ENCODE data around the gene TMX4.
"Not testable (repeated sequence)": the region's sequence is repeated elsewhere in the genome, so short reads cannot be mapped to it uniquely, and the experiment has no call there.

TMX4 gene

DNA sequence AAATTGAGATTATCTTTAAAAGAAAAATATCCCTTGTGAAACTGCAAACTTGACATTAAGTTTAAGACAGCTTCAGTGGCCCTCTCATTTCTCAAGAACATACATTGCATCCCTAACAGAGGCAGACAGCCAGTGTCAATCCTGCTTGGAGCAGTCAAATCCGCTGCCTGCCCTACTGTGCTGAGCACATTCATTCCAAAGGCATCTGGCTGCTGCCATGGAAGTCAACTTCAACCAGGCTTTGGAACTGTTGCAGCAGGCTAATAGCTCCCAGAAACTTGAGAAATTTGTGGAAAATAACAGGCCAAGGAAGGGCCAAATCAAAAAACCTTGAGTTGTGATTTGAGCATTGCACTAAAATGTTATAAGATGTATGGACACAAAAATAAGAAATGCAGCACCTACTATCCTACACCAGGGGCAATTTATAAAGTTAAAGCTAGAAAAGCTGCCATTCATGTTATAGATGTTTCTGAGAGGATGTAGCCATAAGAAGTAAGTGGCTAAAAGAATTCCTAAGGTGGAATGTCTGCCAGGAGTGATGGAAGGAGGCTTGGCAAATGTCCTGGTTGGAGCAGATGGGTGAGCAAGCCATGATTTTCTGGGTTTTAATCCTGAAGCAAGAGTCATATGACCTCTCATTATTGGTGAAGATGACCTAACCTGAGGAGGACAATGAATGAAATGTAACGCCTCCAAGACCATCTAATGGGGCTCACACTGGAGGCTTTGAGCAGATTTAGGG, 47.9 kb downstream of the TMX4 start:
- TF ChIP-seq GATA1 (IDR thresholded peaks at IDR 0.05; ENCODE audit: low read depth, low read length) (no peak), POLR2A (IDR thresholded peaks at IDR 0.05; ENCODE audit: low read length) (no peak)
- no peak for DNase-seq

DNA sequence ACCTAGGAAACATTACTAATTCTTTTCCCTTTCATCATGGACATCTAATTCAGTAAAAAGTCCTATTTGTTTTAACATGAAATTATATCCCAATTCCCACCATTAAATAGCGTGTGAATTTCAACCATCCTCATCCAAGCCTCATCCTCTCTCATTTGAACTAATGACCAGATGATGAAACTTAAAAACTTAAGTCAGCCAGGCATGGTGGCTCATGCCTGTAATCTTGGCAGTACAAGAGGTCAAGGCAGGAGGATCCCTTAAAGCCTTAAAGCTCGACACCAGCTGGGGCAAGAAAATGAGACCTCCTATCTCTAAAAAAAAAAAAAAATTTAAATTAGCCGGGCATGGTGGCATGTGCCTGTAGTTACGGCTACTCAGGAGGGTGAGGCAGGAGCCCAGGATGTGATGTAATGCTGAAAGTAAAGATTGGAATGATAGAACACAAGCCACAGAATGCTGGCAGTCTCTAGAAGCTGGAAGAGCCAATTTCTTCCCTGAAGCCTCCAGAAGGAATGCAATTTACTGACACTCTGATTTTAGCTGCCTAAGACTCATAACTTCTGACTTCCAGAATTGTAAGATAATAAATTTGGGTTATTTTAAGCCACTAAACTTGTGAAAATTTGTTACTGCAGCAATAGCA, 52.2 kb downstream of the TMX4 start:
- TF ChIP-seq POLR2A (IDR thresholded peaks at IDR 0.05; ENCODE audit: low read length) (no peak), GATA1 (IDR thresholded peaks at IDR 0.05; ENCODE audit: low read depth, low read length) (no peak)
- no peak for DNase-seq

DNA sequence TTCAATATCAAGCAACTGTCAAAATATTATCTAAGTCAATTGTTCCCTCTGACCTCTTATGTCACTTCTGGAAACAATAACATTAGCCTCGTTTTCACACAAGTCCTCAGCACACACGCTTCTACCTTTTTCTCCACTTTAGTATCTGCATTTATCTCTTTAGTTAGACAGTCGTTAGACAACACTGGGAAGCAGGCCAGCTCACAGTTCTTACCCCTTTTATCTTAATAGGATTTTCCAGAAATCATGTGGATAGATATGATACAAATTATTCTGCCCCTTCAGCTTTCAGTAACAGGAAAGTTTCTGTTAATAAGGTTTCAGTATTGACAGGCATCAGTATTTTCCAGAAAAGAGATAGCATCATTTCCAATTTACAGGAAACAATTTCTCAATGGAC, 53.4 kb downstream of the TMX4 start:
- DNase-seq: no peak
- TF ChIP-seq POLR2A (IDR thresholded peaks at IDR 0.05; ENCODE audit: low read length) (no peak), GATA1 (IDR thresholded peaks at IDR 0.05; ENCODE audit: low read depth, low read length) (no peak)

DNA sequence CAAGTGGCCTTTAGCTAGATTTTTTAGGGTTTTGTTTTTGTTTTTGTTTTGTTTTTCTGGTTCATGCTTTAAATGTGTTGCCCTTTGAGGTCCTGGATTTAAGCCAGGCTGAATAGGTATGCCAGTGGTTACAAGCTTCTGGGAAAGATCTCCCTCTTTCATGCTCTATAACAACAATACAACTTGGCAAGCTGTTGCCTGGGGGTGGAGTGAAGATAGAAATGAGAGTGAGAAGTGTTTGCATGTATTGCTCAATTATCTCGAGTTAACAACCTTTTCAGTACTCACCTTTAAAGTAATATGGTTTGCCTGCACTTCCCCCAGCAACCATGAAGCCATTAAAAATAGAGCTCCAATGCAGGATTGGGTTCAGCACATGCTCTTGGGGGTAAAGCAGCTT, 60.1 kb downstream of the TMX4 start:
- no peak for TF ChIP-seq POLR2A (IDR thresholded peaks at IDR 0.05; ENCODE audit: low read length)
- no peak for TF ChIP-seq GATA1 (IDR thresholded peaks at IDR 0.05; ENCODE audit: low read depth, low read length)
- no peak for DNase-seq

DNA sequence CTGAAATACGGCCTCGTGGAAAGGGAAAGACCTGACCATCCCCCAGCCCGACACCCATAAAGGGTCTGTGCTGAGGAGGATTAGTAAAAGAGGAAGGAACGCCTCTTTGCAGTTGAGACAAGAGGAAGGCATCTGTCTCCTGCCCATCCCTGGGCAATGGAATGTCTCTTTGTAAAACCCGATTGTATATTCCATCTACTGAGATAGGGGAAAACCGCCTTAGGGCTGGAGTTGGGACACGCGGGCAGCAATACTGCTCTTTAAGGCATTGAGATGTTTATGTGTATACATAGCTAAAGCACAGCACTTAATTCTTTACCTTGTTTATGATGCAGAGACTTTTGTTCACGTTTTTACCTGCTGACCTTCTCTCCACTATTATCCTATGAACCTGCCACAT, 63.0 kb downstream of the TMX4 start:
- DNase-seq: not testable (repeated sequence)

DNA sequence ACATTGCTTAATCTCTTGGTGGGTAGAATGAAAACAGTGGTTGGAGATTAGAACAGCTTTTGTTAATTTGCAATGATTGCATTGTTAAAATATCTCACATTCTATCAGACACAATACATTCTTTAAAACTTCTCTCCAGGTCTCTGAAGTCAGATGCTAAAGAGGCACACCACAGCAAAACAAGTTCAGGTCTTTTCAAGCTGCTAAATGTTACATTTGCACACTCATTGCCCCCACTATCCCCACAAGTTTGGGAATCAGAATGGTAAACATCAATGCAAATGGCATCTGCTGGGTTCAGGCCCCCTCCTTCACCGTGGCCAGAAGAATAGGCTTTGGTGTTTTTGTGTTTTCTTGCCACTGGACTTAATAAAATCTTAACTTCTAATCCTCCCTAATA, 69.2 kb downstream of the TMX4 start:
- DNase-seq: no peak
- TF ChIP-seq GATA1 (IDR thresholded peaks at IDR 0.05; ENCODE audit: low read depth, low read length) (no peak), POLR2A (IDR thresholded peaks at IDR 0.05; ENCODE audit: low read length) (no peak)

DNA sequence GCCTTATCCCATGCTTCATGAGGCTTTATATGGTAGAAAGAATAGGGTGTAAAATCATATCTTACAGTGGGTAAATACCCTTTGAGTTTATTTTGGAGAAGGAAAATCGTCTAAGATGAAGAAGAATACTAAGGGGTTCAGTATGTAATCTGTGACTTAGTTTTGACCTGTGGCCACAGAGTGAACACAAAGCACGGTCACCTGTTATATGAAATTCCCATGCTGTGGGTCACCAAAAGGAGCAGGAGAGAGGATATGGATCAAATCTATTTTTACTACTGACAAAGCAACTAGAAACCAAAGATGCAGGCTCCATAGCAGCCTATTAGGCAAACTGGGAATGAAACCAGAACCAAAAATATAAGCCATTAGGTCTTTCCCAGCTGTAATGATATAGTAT, 75.7 kb downstream of the TMX4 start:
- DNase-seq: no peak
- TF ChIP-seq GATA1 (IDR thresholded peaks at IDR 0.05; ENCODE audit: low read depth, low read length): no peak
- TF ChIP-seq POLR2A (IDR thresholded peaks at IDR 0.05; ENCODE audit: low read length): no peak

DNA sequence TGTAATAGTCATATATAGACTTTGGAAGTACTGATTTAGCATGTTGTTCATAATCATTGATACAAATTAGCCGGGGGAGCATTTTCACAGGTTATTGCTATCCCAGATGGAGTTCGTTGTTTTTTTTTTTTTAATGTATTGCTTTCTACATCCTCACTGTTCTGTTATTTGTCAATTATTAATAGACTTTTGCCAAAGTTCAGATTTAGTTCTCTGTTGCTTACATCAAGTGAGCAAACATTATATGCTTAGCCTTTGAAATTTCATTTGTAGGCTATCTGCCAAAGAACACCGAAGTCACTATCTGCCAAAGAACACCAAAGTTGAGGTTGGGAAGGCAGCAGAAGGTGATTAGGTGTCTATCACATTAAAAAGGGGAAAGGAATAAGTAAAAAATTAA, 79.2 kb downstream of the TMX4 start, which contains the start of gene HAO1:
Gene HAO1 (minus strand): TSS at position 118 of the 400 bp plus-strand sequence. CDS start 36 bp downstream, at position 82.
- TF ChIP-seq POLR2A (IDR thresholded peaks at IDR 0.05; ENCODE audit: low read length): no peak
- no peak for TF ChIP-seq GATA1 (IDR thresholded peaks at IDR 0.05; ENCODE audit: low read depth, low read length)
- no peak for DNase-seq

DNA sequence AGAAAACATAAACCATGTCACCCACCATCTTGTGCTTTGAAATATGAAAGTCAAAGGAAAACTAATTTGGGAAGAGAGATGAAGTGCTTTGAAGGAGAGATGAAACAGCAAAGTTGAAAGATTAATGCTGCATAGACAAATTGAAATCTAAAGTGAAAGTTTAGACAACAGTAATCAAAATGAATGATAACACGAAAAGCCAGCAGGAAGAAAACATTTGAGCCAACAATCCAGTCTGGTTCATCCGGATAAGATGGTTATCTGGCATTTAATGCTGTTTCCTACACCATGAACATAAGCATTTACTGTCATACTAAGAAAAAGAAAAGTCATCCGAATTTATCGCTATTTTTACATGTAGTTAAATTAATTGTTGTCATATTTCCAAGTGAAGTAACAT, 79.9 kb downstream of the TMX4 start:
- TF ChIP-seq POLR2A (IDR thresholded peaks at IDR 0.05; ENCODE audit: low read length) (no peak), GATA1 (IDR thresholded peaks at IDR 0.05; ENCODE audit: low read depth, low read length) (no peak)
- DNase-seq: no peak

DNA sequence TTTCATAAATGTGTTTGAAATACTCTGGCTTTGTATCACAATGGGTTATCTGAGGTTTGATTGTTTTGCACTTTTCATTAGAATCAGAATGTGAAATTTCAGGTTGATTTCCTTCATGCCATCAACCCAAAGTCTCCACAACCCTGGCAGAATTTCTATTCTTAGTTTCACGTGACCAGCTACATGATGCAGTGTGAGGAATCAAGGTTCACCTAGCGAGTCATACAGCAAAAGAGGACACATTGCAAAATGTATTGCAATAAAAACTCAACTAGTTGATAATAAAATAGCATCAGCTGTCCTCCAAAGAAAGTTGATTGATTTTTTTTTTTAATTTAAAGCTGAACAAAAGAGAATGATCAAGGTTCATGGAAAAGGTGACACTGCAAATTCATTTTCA, 81.5 kb downstream of the TMX4 start:
- TF ChIP-seq POLR2A (IDR thresholded peaks at IDR 0.05; ENCODE audit: low read length) (no peak), GATA1 (IDR thresholded peaks at IDR 0.05; ENCODE audit: low read depth, low read length) (no peak)
- DNase-seq: no peak

DNA sequence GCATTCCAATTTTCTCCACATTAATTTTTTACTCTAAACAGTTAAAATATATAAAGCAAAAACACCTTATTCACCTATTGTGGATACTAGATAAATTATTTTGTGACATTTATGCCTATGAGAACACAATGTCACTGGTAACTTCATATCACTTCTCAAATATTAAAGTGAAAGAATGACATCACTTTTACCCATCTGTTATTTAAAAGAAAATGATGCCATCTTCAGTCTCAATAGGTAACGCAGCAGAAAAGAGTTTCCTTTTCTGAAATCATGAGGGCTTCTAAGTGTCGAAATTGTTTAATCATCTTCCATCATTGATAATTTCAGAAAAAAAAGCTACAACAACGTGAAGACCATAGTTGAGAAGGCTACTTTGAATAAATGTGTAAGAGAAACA, 82.2 kb downstream of the TMX4 start:
- TF ChIP-seq POLR2A (IDR thresholded peaks at IDR 0.05; ENCODE audit: low read length) (no peak), GATA1 (IDR thresholded peaks at IDR 0.05; ENCODE audit: low read depth, low read length) (no peak)
- no peak for DNase-seq

DNA sequence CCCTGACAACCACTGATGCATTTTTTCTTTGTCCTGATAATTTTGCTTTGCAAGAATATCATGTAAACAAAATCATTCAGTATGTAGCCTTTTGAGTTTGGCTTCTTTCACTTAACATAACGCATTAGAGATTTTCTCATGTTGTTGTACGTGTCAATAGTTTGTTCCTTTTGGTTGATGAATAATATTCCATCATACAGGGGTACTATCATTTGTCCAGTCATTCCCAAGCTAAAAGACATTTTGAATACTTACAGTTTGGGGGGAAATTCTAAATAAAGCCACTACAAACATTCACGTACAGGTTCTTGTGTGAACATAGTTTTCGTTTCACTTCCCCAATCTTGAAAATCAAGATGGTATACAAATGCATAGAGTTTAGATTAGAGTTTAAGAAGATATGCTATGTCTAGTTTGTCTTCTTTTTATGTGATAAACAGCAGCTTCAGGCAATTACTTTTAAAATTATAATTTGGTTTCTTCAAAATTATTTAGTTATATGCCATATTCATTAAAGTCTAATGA, 84.5 kb downstream of the TMX4 start:
- no peak for DNase-seq
- TF ChIP-seq POLR2A (IDR thresholded peaks at IDR 0.05; ENCODE audit: low read length) (no peak), GATA1 (IDR thresholded peaks at IDR 0.05; ENCODE audit: low read depth, low read length) (no peak)

DNA sequence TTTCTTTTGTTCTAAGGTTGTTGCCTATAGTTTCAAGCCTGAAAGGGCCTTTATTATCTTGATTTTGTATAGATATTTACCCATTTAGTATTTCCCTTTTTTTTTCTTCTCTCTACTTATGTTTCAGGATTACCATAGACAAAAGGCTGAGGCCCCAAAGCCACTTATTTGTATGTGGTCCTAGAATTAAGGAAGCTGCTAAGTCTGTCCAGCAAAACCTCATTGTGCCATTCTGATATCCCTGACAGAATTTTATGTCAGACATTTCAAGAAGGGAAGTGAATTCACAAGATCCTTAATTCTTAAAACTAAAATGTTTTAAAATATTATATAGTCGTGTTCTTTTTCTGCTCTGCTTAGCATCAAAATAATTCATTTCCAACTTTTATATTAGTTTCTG, 86.2 kb downstream of the TMX4 start:
- TF ChIP-seq GATA1 (IDR thresholded peaks at IDR 0.05; ENCODE audit: low read depth, low read length) (no peak), POLR2A (IDR thresholded peaks at IDR 0.05; ENCODE audit: low read length) (no peak)
- DNase-seq: no peak

DNA sequence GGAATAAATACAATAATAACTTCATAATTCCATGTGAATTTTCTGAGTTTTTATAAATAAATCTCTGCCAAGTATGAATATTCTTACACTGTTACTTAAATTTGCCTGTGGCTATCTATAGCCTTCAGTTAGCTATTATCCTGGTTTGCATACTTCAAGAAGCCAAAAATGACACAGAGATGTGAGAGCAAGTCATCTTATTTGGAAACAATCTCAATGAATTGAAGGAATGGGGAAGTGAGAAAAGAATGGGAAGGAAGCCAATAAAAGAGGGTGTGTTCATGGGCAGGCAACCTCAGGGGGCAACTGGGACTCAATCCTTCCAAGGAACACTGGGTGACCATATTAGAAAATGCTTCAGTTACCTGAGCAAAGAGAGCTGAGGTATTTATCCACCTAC, 89.2 kb downstream of the TMX4 start:
- DNase-seq: no peak
- TF ChIP-seq GATA1 (IDR thresholded peaks at IDR 0.05; ENCODE audit: low read depth, low read length): no peak
- TF ChIP-seq POLR2A (IDR thresholded peaks at IDR 0.05; ENCODE audit: low read length): no peak

All from erythroblast (primary cell).